Suprapubic skin (tissue), 4 donors: ENCODE measurements around the gene THRB. TPM values are rescaled to one million over a fixed set of nuclear protein-coding genes. Genes with fewer than 3 reads are reported as not detected.

Experiments used
- DNase-seq, 2 donors: peaks; one replicate each; pipeline ENCODE4 v3.0.0-alpha.2; 2019; ENCODE audit warnings: low spot score in 2 of 2
- H3K27ac ChIP-seq: fragments of 200-600 bp; sonication (generic); one replicate; pipeline ENCODE4 v1.5.1; 2019
- H3K27me3 ChIP-seq: fragments of 200-600 bp; sonication (generic); one replicate; pipeline ENCODE4 v1.5.1; 2019
- H3K36me3 ChIP-seq: fragments of 200-600 bp; sonication (generic); one replicate; pipeline ENCODE4 v1.5.1; 2019
- H3K4me1 ChIP-seq: fragments of 200-600 bp; sonication (generic); one replicate; pipeline ENCODE4 v1.5.1; 2019
- H3K4me3 ChIP-seq: fragments of 200-600 bp; sonication (generic); one replicate; pipeline ENCODE4 v1.5.1; 2019; ENCODE audit warnings: mild to moderate bottlenecking
- H3K9me3 ChIP-seq: fragments of 200-600 bp; sonication (generic); one replicate; pipeline ENCODE4 v1.5.1; 2019
- CTCF ChIP-seq, 2 donors: fragments of 200-600 bp in 1 of 2; fragments of 450-650 bp in 1 of 2; sonication (generic) in 1 of 2; IDR thresholded peaks; one replicate each; pipeline ENCODE4 v1.5.1; 2016 to 2019; ENCODE audit warnings: antibody characterized with exemption in 2 of 2, mild to moderate bottlenecking in 1 of 2, moderate library complexity in 1 of 2
- EP300 ChIP-seq: sonication (generic); formaldehyde crosslinking; IDR thresholded peaks from one replicate; pipeline ENCODE4 v1.6.1; 2017; ENCODE audit warnings: antibody characterized with exemption
- POLR2A ChIP-seq, 2 donors: fragments of 450-650 bp; IDR thresholded peaks; one replicate each; pipeline ENCODE4 v1.6.1; 2017; ENCODE audit warnings: antibody characterized with exemption in 2 of 2, mild to moderate bottlenecking in 2 of 2, moderate library complexity in 2 of 2
- POLR2AphosphoS5 ChIP-seq, 3 donors: sonication (generic); formaldehyde crosslinking; IDR thresholded peaks; one replicate each; pipeline ENCODE4 v1.6.1; 2017; ENCODE audit warnings: antibody characterized with exemption in 3 of 3
- WGBS: methylation state at CpG from one replicate; pipeline ENCODE4 v1.1.5; 2018; 5-methylcytosine and 5-hydroxymethylcytosine counted together
- total RNA-seq, 4 donors: library from RNA; depleted of rRNA; stranded (reverse); fragments of >200 nt; gene quantifications; one replicate each; pipeline ENCODE4 v1.1.0, GENCODE V29; 2016

The THRB gene
- total RNA-seq, 4 donors from 2014 or later, result 16.6 to 32.9 (median 24.4) TPM

DNA sequence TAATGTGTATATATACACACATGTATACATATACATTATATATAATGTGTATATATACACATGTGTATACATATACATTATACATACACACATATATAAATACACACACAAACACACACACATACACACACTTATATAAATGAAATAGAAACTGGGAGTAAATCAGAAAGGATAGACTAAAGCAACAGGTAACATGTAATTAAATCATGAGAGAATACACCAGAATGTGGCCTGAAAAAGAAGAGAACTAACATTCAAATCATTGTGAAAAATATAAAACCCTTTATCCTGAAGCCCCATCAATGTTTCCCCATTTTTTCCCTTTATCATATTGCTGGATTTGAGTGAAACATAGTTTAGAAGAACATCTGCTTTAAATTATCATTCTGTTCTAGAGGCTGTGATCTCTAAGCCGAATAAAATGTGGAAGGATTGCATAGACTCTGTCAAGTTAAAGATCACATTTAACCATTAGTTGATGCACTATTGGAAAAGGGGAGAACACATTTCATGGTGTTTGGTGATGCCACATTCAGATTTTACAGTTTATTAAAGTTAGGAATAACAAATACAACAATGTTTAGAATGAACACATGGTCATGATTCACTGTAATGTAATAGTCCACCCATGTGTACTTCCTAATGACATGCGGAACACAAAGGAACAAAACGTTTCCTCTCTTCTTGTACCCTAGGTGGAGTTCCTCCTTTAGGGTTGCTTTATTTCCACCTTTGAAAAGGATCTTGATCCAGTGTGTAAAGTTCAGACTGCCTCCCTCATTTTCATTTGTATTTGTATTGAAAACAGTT is 12.5 kb upstream of the THRB start:
- Histone ChIP-seq H3K36me3 (no peaks in the 10 kb centered on the region), H3K27me3 (no peaks in the 10 kb centered on the region), H3K4me3 (no peak overlapping the region), H3K27ac (peak overlapping the region; percentile 31), H3K4me1 (peaks cover 20% of the 10 kb centered on the region), H3K9me3 (no peaks in the 10 kb centered on the region)
- no peak for TF ChIP-seq EP300
- TF ChIP-seq POLR2AphosphoS5 (IDR thresholded peaks at IDR 0.05), result no peak
- no peak for TF ChIP-seq CTCF (IDR thresholded peaks at IDR 0.05)
- no peak for TF ChIP-seq POLR2A (IDR thresholded peaks at IDR 0.05)
- WGBS, result 64% methylated on average over 3 of the region's 3 CpGs
- DNase-seq, result no peak

GRCh38 chr3:24505691-24506550 is 11.3 kb upstream of the THRB start:
- no peak overlapping the region for H3K4me3 ChIP-seq
- H3K27me3 ChIP-seq, result no peaks in the 10 kb centered on the region
- TF ChIP-seq CTCF (IDR thresholded peaks at IDR 0.05), result no peak
- no peak for TF ChIP-seq POLR2AphosphoS5 (IDR thresholded peaks at IDR 0.05)
- no peak for TF ChIP-seq EP300
- no peak for TF ChIP-seq POLR2A (IDR thresholded peaks at IDR 0.05)
- H3K4me1 ChIP-seq, result peaks cover 20% of the 10 kb centered on the region
- H3K36me3 ChIP-seq, result no peaks in the 10 kb centered on the region
- no peak overlapping the region for H3K27ac ChIP-seq
- H3K9me3 ChIP-seq, result no peaks in the 10 kb centered on the region
- WGBS, result 71% methylated on average over 7 of the region's 7 CpGs
- DNase-seq, result no peak

DNA sequence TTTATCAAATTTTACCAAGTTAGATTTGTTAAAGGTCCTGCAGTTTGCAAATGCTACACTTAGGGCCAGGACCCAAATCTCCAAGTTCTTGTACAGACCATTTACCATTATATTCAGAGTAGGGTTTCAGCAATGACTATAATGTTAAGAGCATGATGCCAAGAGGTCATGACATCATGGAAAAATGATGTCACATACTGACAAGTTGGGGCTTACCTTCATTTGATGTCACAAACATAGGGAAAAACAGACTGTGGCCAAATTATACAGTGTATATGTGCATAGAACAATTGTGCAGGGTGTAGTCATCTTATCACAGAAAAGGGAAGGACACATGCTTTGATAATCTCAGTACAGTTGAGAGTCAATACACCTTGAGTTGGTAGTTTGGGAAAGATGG is 10.1 kb upstream of the THRB start:
- no peak overlapping the region for H3K4me3 ChIP-seq
- no peaks in the 10 kb centered on the region for H3K27me3 ChIP-seq
- no peaks in the 10 kb centered on the region for H3K36me3 ChIP-seq
- TF ChIP-seq POLR2AphosphoS5 (IDR thresholded peaks at IDR 0.05), result no peak
- TF ChIP-seq CTCF (IDR thresholded peaks at IDR 0.05), result no peak
- no peak for TF ChIP-seq EP300
- TF ChIP-seq POLR2A (IDR thresholded peaks at IDR 0.05), result no peak
- no peak overlapping the region for H3K27ac ChIP-seq
- DNase-seq, result no peak
- peaks cover 20% of the 10 kb centered on the region for H3K4me1 ChIP-seq
- no peaks in the 10 kb centered on the region for H3K9me3 ChIP-seq

GRCh38 chr3:24503616-24504113 is 9.0 kb upstream of the THRB start:
- no peak overlapping the region for H3K27ac ChIP-seq
- H3K27me3 ChIP-seq, result no peaks in the 10 kb centered on the region
- TF ChIP-seq EP300, result no peak
- no peak for TF ChIP-seq CTCF (IDR thresholded peaks at IDR 0.05)
- TF ChIP-seq POLR2A (IDR thresholded peaks at IDR 0.05), result no peak
- no peak for TF ChIP-seq POLR2AphosphoS5 (IDR thresholded peaks at IDR 0.05)
- H3K4me3 ChIP-seq, result no peak overlapping the region
- no peak for DNase-seq
- WGBS, result 87% methylated on average over 3 of the region's 3 CpGs
- peaks cover 18% of the 10 kb centered on the region for H3K4me1 ChIP-seq
- no peaks in the 10 kb centered on the region for H3K36me3 ChIP-seq
- no peaks in the 10 kb centered on the region for H3K9me3 ChIP-seq

GRCh38 chr3:24502690-24503089 is 8.0 kb upstream of the THRB start:
- Histone ChIP-seq H3K36me3 (no peaks in the 10 kb centered on the region), H3K9me3 (no peaks in the 10 kb centered on the region), H3K4me1 (peaks cover 8% of the 10 kb centered on the region), H3K4me3 (no peak overlapping the region), H3K27ac (no peak overlapping the region), H3K27me3 (no peaks in the 10 kb centered on the region)
- 65% methylated on average over 1 of the region's 1 CpG for WGBS
- DNase-seq, result no peak
- TF ChIP-seq CTCF (IDR thresholded peaks at IDR 0.05) (no peak), POLR2AphosphoS5 (IDR thresholded peaks at IDR 0.05) (no peak), POLR2A (IDR thresholded peaks at IDR 0.05) (no peak), EP300 (no peak)
